ENCODE measurements around the gene NKD1. TPM values are rescaled to one million over a fixed set of nuclear protein-coding genes. Genes with fewer than 3 reads are reported as not detected.

NKD1 gene
- total RNA-seq, 2 experiments from 2014 or later: 0.91 to 1.1 TPM

- ATAC-seq (ENCODE audit: low read depth): peak; percentile 26
- Mint-ChIP-seq H3K9me3 (peaks cover 2% of the 10 kb centered on the region), H3K36me3 (peaks cover 23% of the 10 kb centered on the region), H3K4me1 (peaks cover 40% of the 10 kb centered on the region), H3K27ac (peak overlapping the region; percentile 93), H3K27me3 (no peaks in the 10 kb centered on the region), H3K4me3 (peak overlapping the region; percentile 79)
- POLR2A ChIA-PET: interaction anchor here (0.6 to 9.2 kb wide), 11 partner anchors 14 to 640 kb away, joined by 3 to 144 read pairs (median 5); partner anchors contain the start of genes CNEP1R1, CYLD and SNX20
- DNase-seq: peak; percentile 87
Measured at GRCh38 chr16:50665128-50665878, 117.1 kb downstream of the NKD1 start.

- Mint-ChIP-seq H3K4me1 (peaks cover 45% of the 10 kb centered on the region), H3K36me3 (peaks cover 36% of the 10 kb centered on the region), H3K9me3 (peaks cover 9% of the 10 kb centered on the region), H3K27me3 (no peaks in the 10 kb centered on the region), H3K4me3 (peak overlapping the region; percentile 66), H3K27ac (peak overlapping the region; percentile 93)
- DNase-seq (peak; percentile 65), ATAC-seq (ENCODE audit: low read depth) (peak; percentile 80)
- POLR2A ChIA-PET: interaction anchor here (0.7 to 9.2 kb wide), 13 partner anchors 12 to 641 kb away, joined by 3 to 144 read pairs (median 9); partner anchors contain the start of genes CNEP1R1, CYLD and SNX20
Measured at GRCh38 chr16:50666658-50667496, 118.7 kb downstream of the NKD1 start.

GRCh38 chr16:50667497-50668367, 119.5 kb downstream of the NKD1 start:
- DNase-seq (no peak), ATAC-seq (ENCODE audit: low read depth) (peak; percentile 25)

GRCh38 chr16:50668368-50669008, 120.3 kb downstream of the NKD1 start:
- H3K27me3 Mint-ChIP-seq: no peaks in the 10 kb centered on the region
- POLR2A ChIA-PET: interaction anchor here (1.1 to 9.2 kb wide), 5 partner anchors 11 to 309 kb away, joined by 3 to 144 read pairs (median 21); partner anchors contain the start of genes CYLD and SNX20
- H3K4me1 Mint-ChIP-seq: peaks cover 45% of the 10 kb centered on the region
- DNase-seq: no peak
- H3K4me3 Mint-ChIP-seq: no peak overlapping the region
- H3K36me3 Mint-ChIP-seq: peaks cover 46% of the 10 kb centered on the region
- H3K27ac Mint-ChIP-seq: peak overlapping the region; percentile 93
- no peak for ATAC-seq (ENCODE audit: low read depth)
- peaks cover 16% of the 10 kb centered on the region for H3K9me3 Mint-ChIP-seq

More at GRCh38 chr16:50667497-50668367, 119.5 kb downstream of the NKD1 start:
- Mint-ChIP-seq H3K27me3 (no peaks in the 10 kb centered on the region), H3K36me3 (peaks cover 41% of the 10 kb centered on the region), H3K4me3 (peak overlapping the region; percentile 66), H3K9me3 (peaks cover 15% of the 10 kb centered on the region), H3K4me1 (peaks cover 45% of the 10 kb centered on the region), H3K27ac (peak overlapping the region; percentile 93)
- POLR2A ChIA-PET: interaction anchor here (0.7 to 9.2 kb wide), 13 partner anchors 12 to 642 kb away, joined by 3 to 144 read pairs (median 9); partner anchors contain the start of genes CNEP1R1, CYLD and SNX20

GRCh38 chr16:50669741-50670140, 121.5 kb downstream of the NKD1 start:
- POLR2A ChIA-PET: interaction anchor here (5.0 to 9.2 kb wide), 3 partner anchors 10 to 74 kb away, joined by 21 to 144 read pairs (median 69); partner anchors contain the start of genes CYLD and SNX20
- Mint-ChIP-seq H3K27ac (no peak overlapping the region), H3K4me1 (peaks cover 41% of the 10 kb centered on the region)

GRCh38 chr16:50670476-50670875, 122.3 kb downstream of the NKD1 start:
- no peaks in the 10 kb centered on the region for H3K27me3 Mint-ChIP-seq
- H3K36me3 Mint-ChIP-seq: peaks cover 52% of the 10 kb centered on the region
- peaks cover 17% of the 10 kb centered on the region for H3K9me3 Mint-ChIP-seq
- no peak overlapping the region for H3K4me3 Mint-ChIP-seq
- POLR2A ChIA-PET: interaction anchor here (2.5 to 9.2 kb wide), 3 partner anchors 10 to 74 kb away, joined by 14 to 144 read pairs (median 21); partner anchors contain the start of genes CYLD and SNX20
- no peak for ATAC-seq (ENCODE audit: low read depth)
- no peak for DNase-seq
- H3K27ac Mint-ChIP-seq: no peak overlapping the region
- H3K4me1 Mint-ChIP-seq: peaks cover 34% of the 10 kb centered on the region

More at GRCh38 chr16:50669741-50670140, 121.5 kb downstream of the NKD1 start:
- Mint-ChIP-seq H3K4me3 (no peak overlapping the region), H3K27me3 (no peaks in the 10 kb centered on the region), H3K36me3 (peaks cover 47% of the 10 kb centered on the region), H3K9me3 (peaks cover 17% of the 10 kb centered on the region)
- ATAC-seq (ENCODE audit: low read depth) (no peak), DNase-seq (no peak)

- Mint-ChIP-seq H3K9me3 (peaks cover 17% of the 10 kb centered on the region), H3K4me1 (peaks cover 32% of the 10 kb centered on the region), H3K27me3 (no peaks in the 10 kb centered on the region), H3K27ac (peak overlapping the region; percentile 75), H3K4me3 (no peak overlapping the region), H3K36me3 (peaks cover 64% of the 10 kb centered on the region)
- POLR2A ChIA-PET: interaction anchor here (0.6 to 9.2 kb wide), 4 partner anchors 9 to 135 kb away, joined by 3 to 144 read pairs (median 10); partner anchors contain the start of genes CYLD and SNX20
- ATAC-seq (ENCODE audit: low read depth) (no peak), DNase-seq (peak; percentile 58)
Measured at GRCh38 chr16:50671644-50672260, 123.6 kb downstream of the NKD1 start.

- DNase-seq (no peak), ATAC-seq (ENCODE audit: low read depth) (no peak)
- Mint-ChIP-seq H3K27me3 (no peaks in the 10 kb centered on the region), H3K4me1 (peaks cover 30% of the 10 kb centered on the region), H3K36me3 (peaks cover 72% of the 10 kb centered on the region), H3K9me3 (peaks cover 17% of the 10 kb centered on the region), H3K4me3 (no peak overlapping the region), H3K27ac (no peak overlapping the region)
- POLR2A ChIA-PET: interaction anchor here (0.6 kb wide), 1 partner anchor 332 kb away, joined by 3 read pairs; no protein-coding TSS in a partner anchor
Measured at GRCh38 chr16:50673496-50674275, 125.5 kb downstream of the NKD1 start.

- POLR2A ChIA-PET: interaction anchor here (0.9 kb wide), 1 partner anchor 69 kb away, joined by 4 read pairs; no protein-coding TSS in a partner anchor
- H3K9me3 Mint-ChIP-seq: peaks cover 17% of the 10 kb centered on the region
- no peak for DNase-seq
- H3K27ac Mint-ChIP-seq: no peak overlapping the region
- H3K4me1 Mint-ChIP-seq: peaks cover 35% of the 10 kb centered on the region
- no peak for ATAC-seq (ENCODE audit: low read depth)
- H3K27me3 Mint-ChIP-seq: no peaks in the 10 kb centered on the region
- H3K36me3 Mint-ChIP-seq: peaks cover 75% of the 10 kb centered on the region
- no peak overlapping the region for H3K4me3 Mint-ChIP-seq
Measured at GRCh38 chr16:50674831-50675230, 126.6 kb downstream of the NKD1 start.

- Mint-ChIP-seq H3K36me3 (peaks cover 73% of the 10 kb centered on the region), H3K9me3 (peaks cover 17% of the 10 kb centered on the region), H3K4me1 (peaks cover 40% of the 10 kb centered on the region), H3K27ac (peak overlapping the region; percentile 61), H3K27me3 (no peaks in the 10 kb centered on the region), H3K4me3 (no peak overlapping the region)
- ATAC-seq (ENCODE audit: low read depth) (no peak), DNase-seq (no peak)
- POLR2A ChIA-PET: interaction anchor here (0.9 to 6.7 kb wide), 2 partner anchors 9 to 68 kb away, joined by 4 to 69 read pairs; no protein-coding TSS in a partner anchor
Measured at GRCh38 chr16:50675686-50676610, 127.8 kb downstream of the NKD1 start.
